PC-3 (cell line): Measurements from ENCODE around the gene HMGXB4. TPM values are rescaled to one million over a fixed set of nuclear protein-coding genes. Genes with fewer than 3 reads are reported as not detected.

ENCODE experiments used
- ATAC-seq: fragments of 200-7000 bp; cut with Tn5 transposase; 2 replicates; pipeline ENCODE4 v1.9.1; 2020; ENCODE audit warnings: mild to moderate bottlenecking, moderate library complexity
- BruUV-seq: library from RNA; stranded (reverse); fragments of 400-500 nt; replicated peaks from 2 replicates; lab custom pipeline; 2021; lab: Mats Ljungman, UMichigan
- CTCF ChIA-PET: fragments of 300-600 bp; sonication (Branson Sonifier 250); formaldehyde crosslinking; loops from one replicate; lab custom pipeline; 2022; ENCODE audit warnings: antibody characterized with exemption; lab: Charles Lee
- POLR2A ChIA-PET: fragments of 300-600 bp; sonication (Branson Sonifier 250); formaldehyde crosslinking; loops from one replicate; lab custom pipeline; 2022; ENCODE audit warnings: antibody characterized with exemption; ENCODE audit not compliant: unreplicated experiment; lab: Charles Lee
- DNase-seq: peaks from one replicate; pipeline ENCODE4 v3.0.0-alpha.2; 2015
- H2AFZ ChIP-seq: fragments of 300-600 bp; sonication (generic); 2 replicates; pipeline ENCODE4 v1.6.0; 2016; ENCODE audit warnings: antibody characterized with exemption, low read length
- H3F3A ChIP-seq: fragments of 300-600 bp; sonication (generic); one replicate; pipeline ENCODE4 v1.6.0; 2017; ENCODE audit warnings: antibody characterized with exemption, low read length, control low read depth, mild to moderate bottlenecking; ENCODE audit not compliant: unreplicated experiment
- H3K27ac ChIP-seq: fragments of 300-600 bp; sonication (generic); 2 replicates; pipeline ENCODE4 v1.5.1; 2016; ENCODE audit warnings: mild to moderate bottlenecking, low read length
- H3K27me3 ChIP-seq: fragments of 300-600 bp; sonication (generic); 2 replicates; pipeline ENCODE4 v1.6.1; 2016; ENCODE audit warnings: low read length, mixed read lengths
- H3K36me3 ChIP-seq: fragments of 300-600 bp; sonication (generic); 2 replicates; pipeline ENCODE4 v1.6.1; 2016; ENCODE audit warnings: low read depth, mixed run types, low read length, mixed read lengths
- H3K4me1 ChIP-seq: fragments of 300-600 bp; sonication (generic); 2 replicates; pipeline ENCODE4 v1.5.1; 2016; ENCODE audit warnings: low read length; ENCODE audit not compliant: insufficient read depth
- H3K4me2 ChIP-seq: fragments of 300-600 bp; sonication (generic); 2 replicates; pipeline ENCODE4 v1.6.0; 2016; ENCODE audit warnings: low read length
- H3K4me3 ChIP-seq: fragments of 300-600 bp; sonication (generic); 2 replicates; pipeline ENCODE4 v1.5.1; 2016; ENCODE audit warnings: mild to moderate bottlenecking, low read length, mixed read lengths
- H3K79me2 ChIP-seq: fragments of 300-600 bp; sonication (generic); 2 replicates; pipeline ENCODE4 v1.6.1; 2017; ENCODE audit warnings: low read length, mixed read lengths
- H3K9ac ChIP-seq: fragments of 300-600 bp; sonication (generic); 2 replicates; pipeline ENCODE4 v1.6.0; 2016; ENCODE audit warnings: mild to moderate bottlenecking, low read length
- H3K9me2 ChIP-seq: fragments of 300-600 bp; sonication (generic); replicated peaks from 2 replicates; pipeline ENCODE4 v1.6.1; 2016; ENCODE audit warnings: mixed run types, low read length, mixed read lengths
- H3K9me3 ChIP-seq: fragments of 300-600 bp; sonication (generic); 2 replicates; pipeline ENCODE4 v1.6.1; 2016; ENCODE audit warnings: low read length, mixed read lengths
- H4K20me1 ChIP-seq: fragments of 300-600 bp; sonication (generic); 2 replicates; pipeline ENCODE4 v1.6.1; 2016; ENCODE audit warnings: low read length, mixed read lengths
- EZH2 ChIP-seq: fragments of 300-600 bp; sonication (generic); IDR thresholded peaks from one replicate; pipeline ENCODE4 v1.6.1; 2017; ENCODE audit warnings: antibody characterized with exemption, mild to moderate bottlenecking, low read length; ENCODE audit not compliant: unreplicated experiment
- EZH2phosphoT487 ChIP-seq: fragments of 300-600 bp; sonication (generic); IDR thresholded peaks from 2 replicates; pipeline ENCODE4 v1.6.1; 2018; ENCODE audit warnings: mild to moderate bottlenecking, antibody characterized with exemption, low read length, borderline replicate concordance
- intact Hi-C: fragments of 100-400 bp; cut with micrococcal nuclease; formaldehyde crosslinking; loops from 2 replicates; pipeline ENCODE4 v1.9.0; 2023
- total RNA-seq: library from RNA; depleted of rRNA; stranded (reverse); fragments of >200 nt; gene quantifications from 2 replicates; pipeline ENCODE4 v1.2.3, GENCODE V29; 2014
- TF ChIP-seq, protein P1 (sequence below): fragments of 300-600 bp; sonication (generic); conservative IDR thresholded peaks from 2 replicates; pipeline ENCODE4 v1.5.1; 2017; ENCODE audit warnings: antibody characterized with exemption, low read depth, mild to moderate bottlenecking, low read length

The HMGXB4 gene
- total RNA-seq, 1 experiment from 2014 or later: 12.9 TPM

DNA sequence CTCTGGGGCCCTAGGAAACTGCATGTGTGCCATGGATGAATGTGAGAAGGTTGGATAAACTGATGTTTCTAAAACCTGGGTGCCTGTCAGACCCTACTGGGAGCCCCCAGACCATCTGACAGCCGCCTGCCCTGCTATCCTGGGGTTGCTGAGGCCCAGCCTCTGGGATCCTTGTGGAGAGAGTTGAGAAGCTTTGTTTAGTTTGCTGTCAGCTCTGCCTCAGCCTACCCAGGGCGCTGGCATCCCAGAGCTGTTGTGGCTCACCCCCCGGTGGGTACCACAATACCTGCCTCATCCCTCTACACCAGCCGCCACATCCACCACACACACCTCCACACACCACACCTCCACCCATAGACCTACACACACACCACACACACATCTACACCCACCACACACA, 85.1 kb downstream of the HMGXB4 start:
- Histone ChIP-seq H3K4me1 (no peaks in the 10 kb centered on the region), H2AFZ (no peak overlapping the region), H3K4me3 (no peak overlapping the region), H3K79me2 (no peaks in the 10 kb centered on the region), H3K9me2 (no peaks in the 10 kb centered on the region), H3F3A (no peaks in the 10 kb centered on the region), H4K20me1 (no peaks in the 10 kb centered on the region), H3K36me3 (no peaks in the 10 kb centered on the region), H3K9me3 (no peaks in the 10 kb centered on the region), H3K27ac (no peak overlapping the region), H3K4me2 (no peak overlapping the region), H3K27me3 (no peaks in the 10 kb centered on the region), H3K9ac (no peak overlapping the region)
- ChIA-PET CTCF (no interaction called here), POLR2A (no interaction called here)
- intact Hi-C loops: no loop called here
- ATAC-seq (no peak), DNase-seq (no peak)
- BruUV-seq: no TSS peak
- TF ChIP-seq EZH2phosphoT487 (no peak), EZH2 (no peak)
- TF ChIP-seq, protein P1, sequence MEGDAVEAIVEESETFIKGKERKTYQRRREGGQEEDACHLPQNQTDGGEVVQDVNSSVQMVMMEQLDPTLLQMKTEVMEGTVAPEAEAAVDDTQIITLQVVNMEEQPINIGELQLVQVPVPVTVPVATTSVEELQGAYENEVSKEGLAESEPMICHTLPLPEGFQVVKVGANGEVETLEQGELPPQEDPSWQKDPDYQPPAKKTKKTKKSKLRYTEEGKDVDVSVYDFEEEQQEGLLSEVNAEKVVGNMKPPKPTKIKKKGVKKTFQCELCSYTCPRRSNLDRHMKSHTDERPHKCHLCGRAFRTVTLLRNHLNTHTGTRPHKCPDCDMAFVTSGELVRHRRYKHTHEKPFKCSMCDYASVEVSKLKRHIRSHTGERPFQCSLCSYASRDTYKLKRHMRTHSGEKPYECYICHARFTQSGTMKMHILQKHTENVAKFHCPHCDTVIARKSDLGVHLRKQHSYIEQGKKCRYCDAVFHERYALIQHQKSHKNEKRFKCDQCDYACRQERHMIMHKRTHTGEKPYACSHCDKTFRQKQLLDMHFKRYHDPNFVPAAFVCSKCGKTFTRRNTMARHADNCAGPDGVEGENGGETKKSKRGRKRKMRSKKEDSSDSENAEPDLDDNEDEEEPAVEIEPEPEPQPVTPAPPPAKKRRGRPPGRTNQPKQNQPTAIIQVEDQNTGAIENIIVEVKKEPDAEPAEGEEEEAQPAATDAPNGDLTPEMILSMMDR: no peak

DNA sequence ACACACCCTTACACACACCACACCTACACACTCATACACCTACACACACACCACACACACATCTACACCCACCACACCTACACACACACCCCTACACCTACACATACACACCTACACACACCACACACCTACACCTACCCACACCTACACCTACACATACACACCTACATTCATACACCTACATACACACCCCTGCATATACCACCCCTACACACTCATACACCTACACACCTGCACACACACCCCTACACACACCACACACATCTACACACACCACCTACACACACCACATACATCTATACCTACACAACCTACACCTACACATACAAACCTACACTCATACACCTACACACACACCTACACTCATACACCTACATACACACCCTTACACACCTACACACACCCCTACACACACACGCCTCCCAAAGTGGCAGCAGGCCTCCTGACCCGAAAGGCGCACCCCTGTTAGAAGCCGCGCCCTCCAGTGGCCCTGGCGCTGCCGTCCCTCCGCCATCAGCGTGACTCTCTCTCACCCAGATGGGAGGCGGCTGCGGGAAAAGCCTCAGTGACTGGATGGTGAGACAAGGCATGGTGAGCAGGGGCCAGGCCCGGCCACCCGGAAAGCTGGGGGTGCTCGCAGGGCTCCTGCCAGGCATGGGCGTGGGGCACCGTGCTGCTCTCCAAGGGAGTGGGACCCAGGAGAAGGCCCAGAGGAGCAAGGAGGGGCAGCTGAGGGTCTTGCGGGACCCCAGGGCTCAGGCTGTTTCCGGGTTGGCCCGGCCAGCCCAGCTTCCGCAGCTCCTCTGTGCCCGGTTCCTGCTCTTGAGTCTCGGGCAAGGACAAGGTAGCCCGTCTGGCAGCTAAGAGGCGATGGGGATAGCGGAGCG, 86.6 kb downstream of the HMGXB4 start:
- H3K9me3 ChIP-seq: no peaks in the 10 kb centered on the region
- DNase-seq (no peak), ATAC-seq (no peak)
- ChIA-PET CTCF (no interaction called here), POLR2A (no interaction called here)
- H3K79me2 ChIP-seq: no peaks in the 10 kb centered on the region
- no peak overlapping the region for H2AFZ ChIP-seq
- no TSS peak for BruUV-seq
- no peaks in the 10 kb centered on the region for H3K4me1 ChIP-seq
- no peak overlapping the region for H3K4me3 ChIP-seq
- TF ChIP-seq EZH2phosphoT487 (no peak), EZH2 (no peak)
- TF ChIP-seq, protein P1: no peak
- no peak overlapping the region for H3K9ac ChIP-seq
- H3K36me3 ChIP-seq: no peaks in the 10 kb centered on the region
- no peak overlapping the region for H3K27ac ChIP-seq
- no peaks in the 10 kb centered on the region for H3F3A ChIP-seq
- no peaks in the 10 kb centered on the region for H3K9me2 ChIP-seq
- intact Hi-C loops: no loop called here
- no peaks in the 10 kb centered on the region for H4K20me1 ChIP-seq
- H3K4me2 ChIP-seq: no peak overlapping the region
- H3K27me3 ChIP-seq: no peaks in the 10 kb centered on the region
